WERI-Rb-1 (cell line): Measurements from ENCODE around the gene SEMA5A.

Experiments
- DNase-seq: peaks from one replicate; pipeline ENCODE4 v3.0.0-alpha.2; 2020
- H3K27ac ChIP-seq: fragments of 250-450 bp; sonication (Bioruptor Pico); 2 replicates; pipeline ENCODE4 v1.5.1; 2020; ENCODE audit warnings: mild to moderate bottlenecking, moderate library complexity
- H3K27me3 ChIP-seq: fragments of 250-450 bp; sonication (Bioruptor Pico); 2 replicates; pipeline ENCODE4 v1.5.1; 2021; ENCODE audit warnings: mild to moderate bottlenecking, low read depth, moderate library complexity; ENCODE audit not compliant: insufficient read depth, severe bottlenecking
- H3K36me3 ChIP-seq: fragments of 250-450 bp; sonication (Bioruptor Pico); 2 replicates; pipeline ENCODE4 v1.5.1; 2020; ENCODE audit warnings: mild to moderate bottlenecking, moderate library complexity
- H3K4me3 ChIP-seq: 2 replicates; pipeline ENCODE4 v1.5.1; 2011; ENCODE audit warnings: low read depth, mild to moderate bottlenecking, control low read depth, low read length
- H3K9me3 ChIP-seq: fragments of 250-450 bp; sonication (Bioruptor Pico); 2 replicates; pipeline ENCODE4 v1.5.1; 2021; ENCODE audit warnings: mild to moderate bottlenecking, moderate library complexity; ENCODE audit not compliant: severe bottlenecking
- TF ChIP-seq, protein P1 (sequence below): IDR thresholded peaks from 2 replicates; pipeline ENCODE4 v1.5.1; 2011; ENCODE audit warnings: low read depth, mild to moderate bottlenecking, control low read depth, inconsistent platforms, low read length

Gene SEMA5A

DNA sequence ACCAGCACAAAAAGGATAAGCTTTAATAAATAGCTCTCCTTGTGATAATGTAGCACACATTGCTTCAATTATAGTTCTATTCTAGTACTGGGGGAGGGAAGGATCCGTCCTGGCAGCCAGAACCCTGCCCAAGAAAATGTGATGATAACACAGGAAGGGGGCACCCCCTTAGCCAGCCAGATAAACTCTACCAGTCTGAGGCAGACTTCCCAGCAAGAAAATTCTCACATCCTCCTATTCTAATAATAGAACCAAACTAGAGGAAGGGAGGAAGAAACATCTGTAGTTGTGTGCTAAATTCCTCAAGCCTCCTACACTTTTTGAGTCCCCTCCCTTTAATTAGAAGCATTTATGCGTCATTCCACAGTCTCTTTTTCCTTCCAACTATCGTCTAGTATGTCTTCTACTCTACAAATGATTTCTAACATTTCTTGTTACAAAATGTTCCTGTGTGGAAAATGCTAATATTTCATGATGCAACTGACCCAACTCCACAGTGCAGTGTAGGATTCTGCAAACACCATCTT lies 261.0 kb downstream of the SEMA5A start:
- no peaks in the 10 kb centered on the region for H3K36me3 ChIP-seq
- H3K9me3 ChIP-seq = no peaks in the 10 kb centered on the region
- no peaks in the 10 kb centered on the region for H3K27me3 ChIP-seq
- no peak overlapping the region for H3K4me3 ChIP-seq
- no peak for DNase-seq
- TF ChIP-seq, protein P1, sequence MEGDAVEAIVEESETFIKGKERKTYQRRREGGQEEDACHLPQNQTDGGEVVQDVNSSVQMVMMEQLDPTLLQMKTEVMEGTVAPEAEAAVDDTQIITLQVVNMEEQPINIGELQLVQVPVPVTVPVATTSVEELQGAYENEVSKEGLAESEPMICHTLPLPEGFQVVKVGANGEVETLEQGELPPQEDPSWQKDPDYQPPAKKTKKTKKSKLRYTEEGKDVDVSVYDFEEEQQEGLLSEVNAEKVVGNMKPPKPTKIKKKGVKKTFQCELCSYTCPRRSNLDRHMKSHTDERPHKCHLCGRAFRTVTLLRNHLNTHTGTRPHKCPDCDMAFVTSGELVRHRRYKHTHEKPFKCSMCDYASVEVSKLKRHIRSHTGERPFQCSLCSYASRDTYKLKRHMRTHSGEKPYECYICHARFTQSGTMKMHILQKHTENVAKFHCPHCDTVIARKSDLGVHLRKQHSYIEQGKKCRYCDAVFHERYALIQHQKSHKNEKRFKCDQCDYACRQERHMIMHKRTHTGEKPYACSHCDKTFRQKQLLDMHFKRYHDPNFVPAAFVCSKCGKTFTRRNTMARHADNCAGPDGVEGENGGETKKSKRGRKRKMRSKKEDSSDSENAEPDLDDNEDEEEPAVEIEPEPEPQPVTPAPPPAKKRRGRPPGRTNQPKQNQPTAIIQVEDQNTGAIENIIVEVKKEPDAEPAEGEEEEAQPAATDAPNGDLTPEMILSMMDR = no peak
- no peak overlapping the region for H3K27ac ChIP-seq

DNA sequence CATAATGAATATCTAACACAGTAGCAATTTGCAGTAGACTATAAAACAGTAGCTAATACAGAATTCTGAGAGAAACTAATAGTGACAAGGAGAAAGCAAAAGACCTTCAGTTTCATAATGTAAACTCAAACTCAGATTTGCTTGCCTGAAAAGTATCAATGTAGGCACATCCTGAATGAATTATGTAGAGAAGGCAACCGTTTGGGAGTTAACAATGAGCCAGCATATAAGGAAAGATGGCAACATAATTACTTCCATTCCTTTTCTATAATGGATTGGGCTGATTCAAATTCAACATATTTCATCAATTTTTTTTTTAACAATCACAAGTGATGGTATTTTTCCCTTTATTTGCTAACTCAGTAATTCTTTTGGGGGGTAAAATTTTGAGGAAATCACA lies 261.6 kb downstream of the SEMA5A start:
- Histone ChIP-seq H3K36me3 (no peaks in the 10 kb centered on the region), H3K27me3 (no peaks in the 10 kb centered on the region), H3K4me3 (no peak overlapping the region), H3K27ac (no peak overlapping the region), H3K9me3 (no peaks in the 10 kb centered on the region)
- TF ChIP-seq, protein P1 = no peak
- no peak for DNase-seq

DNA sequence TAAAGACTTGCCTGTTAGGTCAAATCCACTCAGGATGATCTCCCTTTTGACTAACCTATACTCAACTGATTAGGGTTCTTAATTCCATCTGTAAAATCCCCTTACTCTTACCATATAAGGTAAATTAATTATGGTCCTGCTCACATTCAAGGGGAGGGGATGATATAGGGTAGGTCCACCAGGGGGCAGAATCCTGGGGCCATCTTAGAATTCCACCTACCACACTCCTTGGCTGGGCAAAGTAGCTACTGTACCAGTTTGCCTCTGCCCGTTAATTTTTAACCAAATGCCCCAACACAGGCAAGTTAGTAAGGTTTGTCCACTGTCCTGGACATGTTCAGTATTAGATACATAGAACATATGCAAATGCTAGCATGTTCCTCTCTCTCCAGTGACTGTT lies 262.4 kb downstream of the SEMA5A start:
- no peak overlapping the region for H3K27ac ChIP-seq
- H3K27me3 ChIP-seq = no peaks in the 10 kb centered on the region
- DNase-seq = no peak
- H3K36me3 ChIP-seq = no peaks in the 10 kb centered on the region
- H3K4me3 ChIP-seq = no peak overlapping the region
- TF ChIP-seq, protein P1 = 0 out of 2 replicates have a peak, but pooled peaks have one; percentile 36
- H3K9me3 ChIP-seq = peaks cover 1% of the 10 kb centered on the region

DNA sequence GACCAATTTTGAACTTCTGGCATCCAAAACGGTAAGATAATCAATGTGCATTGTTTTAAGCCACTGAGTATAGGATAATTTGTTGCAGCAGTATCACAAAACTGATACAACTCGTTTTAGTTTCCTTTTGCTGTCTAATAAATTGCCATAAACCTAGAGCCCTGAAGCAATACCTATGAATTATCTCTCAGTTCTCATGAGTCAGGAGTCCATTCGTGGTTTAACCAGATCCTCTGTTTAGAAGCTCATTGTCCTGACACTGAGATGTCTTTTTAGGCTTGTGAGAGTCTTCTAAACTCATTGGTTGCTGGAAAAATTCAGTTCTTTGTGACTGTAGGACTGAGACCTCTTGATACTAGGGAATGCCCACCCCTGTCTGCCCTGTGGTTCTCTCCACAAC lies 262.9 kb downstream of the SEMA5A start:
- Histone ChIP-seq H3K4me3 (no peak overlapping the region), H3K27ac (no peak overlapping the region), H3K36me3 (no peaks in the 10 kb centered on the region), H3K9me3 (peaks cover 5% of the 10 kb centered on the region), H3K27me3 (no peaks in the 10 kb centered on the region)
- no peak for DNase-seq
- TF ChIP-seq, protein P1 = no peak

DNA sequence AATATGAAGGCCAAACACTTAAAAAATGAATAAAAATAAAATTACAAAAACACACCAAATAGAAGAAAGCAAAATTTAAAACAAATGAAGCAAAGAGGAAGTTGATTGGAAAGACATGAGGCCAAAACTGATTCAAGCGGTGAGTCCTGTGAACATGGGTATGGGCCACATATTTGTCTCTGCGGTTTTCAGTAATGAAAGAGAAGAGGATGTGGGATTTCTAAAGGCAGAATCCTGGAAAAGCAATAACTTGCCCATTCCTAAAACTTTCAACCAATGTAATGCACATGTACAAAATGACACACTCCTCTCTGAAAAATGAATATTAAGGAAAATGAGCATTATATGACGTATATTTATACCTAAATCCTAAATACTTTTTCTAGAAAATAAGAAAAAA lies 263.7 kb downstream of the SEMA5A start:
- no peak overlapping the region for H3K27ac ChIP-seq
- peaks cover 5% of the 10 kb centered on the region for H3K9me3 ChIP-seq
- TF ChIP-seq, protein P1 = no peak
- H3K27me3 ChIP-seq = no peaks in the 10 kb centered on the region
- H3K4me3 ChIP-seq = no peak overlapping the region
- no peak for DNase-seq
- no peaks in the 10 kb centered on the region for H3K36me3 ChIP-seq

DNA sequence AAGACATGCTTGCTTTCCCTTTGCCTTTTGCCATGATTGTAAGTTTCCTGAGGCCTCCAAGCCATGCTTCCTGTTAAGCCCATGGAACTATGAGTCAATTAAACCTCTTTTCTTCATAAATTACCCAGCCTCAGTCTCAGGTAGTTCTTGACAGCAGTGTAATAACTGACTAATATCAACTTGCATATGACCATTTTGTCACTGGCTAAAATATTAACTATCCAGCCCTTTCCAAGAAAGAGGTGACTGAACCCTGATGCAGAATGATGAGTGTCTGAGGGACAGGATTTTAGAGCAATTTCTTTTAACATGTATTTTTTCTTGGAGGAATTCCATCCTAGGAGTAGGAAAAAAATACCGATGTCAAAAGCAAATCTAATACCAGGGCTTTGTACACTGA lies 266.1 kb downstream of the SEMA5A start:
- Histone ChIP-seq H3K27ac (no peak overlapping the region), H3K36me3 (no peaks in the 10 kb centered on the region), H3K4me3 (no peak overlapping the region), H3K9me3 (peaks cover 5% of the 10 kb centered on the region), H3K27me3 (no peaks in the 10 kb centered on the region)
- no peak for DNase-seq
- TF ChIP-seq, protein P1 = no peak
